Measurements from ENCODE around the gene C1QTNF1. TPM values are rescaled to one million over a fixed set of nuclear protein-coding genes. Genes with fewer than 3 reads are reported as not detected.

The C1QTNF1 gene
- total and polyA plus RNA-seq, 8 donors, result 5.3 to 31.2 (median 8.4) TPM

GRCh38 chr17:79033741-79034501, 10.0 kb downstream of the C1QTNF1 start:
- FAIRE-seq, result no peak
- H3K27ac ChIP-seq, result no peak overlapping the region
- no peaks in the 10 kb centered on the region for H3K9me3 ChIP-seq
- TF ChIP-seq CTCF (IDR thresholded peaks at IDR 0.05), result no peak
- peak in 1 of 6 donors; percentile 51 for DNase-seq
- H3K4me1 ChIP-seq, result no peaks in the 10 kb centered on the region
- H3K36me3 ChIP-seq, result no peaks in the 10 kb centered on the region
- peak in 2 of 4 donors; percentile 25 to 48 for ATAC-seq
- WGBS, 2 donors, result 54 to 63% methylated on average over 25 to 28 of the region's 28 CpGs
- intact Hi-C loops (cut with DNase I), result no loop called here
- no peak overlapping the region for H3K4me3 ChIP-seq
- H3K27me3 ChIP-seq, result no peaks in the 10 kb centered on the region

DNA sequence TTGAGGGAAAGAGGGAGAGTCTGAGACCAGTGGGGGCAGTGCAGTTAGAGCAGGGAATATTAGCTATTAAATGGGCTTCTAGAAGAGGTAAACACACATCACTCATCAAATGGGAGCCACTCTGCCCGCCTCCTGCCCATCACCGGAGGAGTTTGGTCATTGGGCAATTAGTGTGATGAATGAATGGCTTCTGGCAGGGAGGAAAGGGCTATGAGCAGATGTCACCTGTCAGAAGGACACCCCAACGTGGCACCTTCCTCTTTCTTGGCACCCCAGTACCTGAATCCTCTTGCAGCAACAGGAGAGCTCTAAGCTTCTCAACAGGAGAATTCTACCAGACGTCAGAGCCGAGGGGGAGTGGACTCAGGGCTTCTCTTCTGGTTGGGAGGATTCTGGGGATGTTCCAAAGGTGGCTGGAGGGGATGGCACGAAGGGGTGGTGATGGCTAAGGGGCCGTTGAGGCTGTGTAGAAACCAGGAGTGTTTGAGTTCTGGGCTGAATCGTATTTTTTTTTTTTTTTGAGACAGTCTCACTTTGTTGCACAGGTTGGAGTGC, 11.0 kb downstream of the C1QTNF1 start:
- peak in 1 of 6 donors; percentile 18 for DNase-seq
- FAIRE-seq, result no peak
- TF ChIP-seq CTCF (IDR thresholded peaks at IDR 0.05), result no peak
- Histone ChIP-seq H3K27me3 (no peaks in the 10 kb centered on the region), H3K9me3 (no peaks in the 10 kb centered on the region), H3K27ac (no peak overlapping the region), H3K4me1 (no peaks in the 10 kb centered on the region), H3K36me3 (no peaks in the 10 kb centered on the region), H3K4me3 (no peak overlapping the region)
- ATAC-seq, result no peak
- 68 to 79% methylated on average over 8 of the region's 8 CpGs for WGBS, 2 donors
- intact Hi-C loops (cut with DNase I), result no loop called here

GRCh38 chr17:79035686-79036085, 11.7 kb downstream of the C1QTNF1 start:
- Histone ChIP-seq H3K9me3 (no peaks in the 10 kb centered on the region), H3K36me3 (no peaks in the 10 kb centered on the region), H3K27ac (no peak overlapping the region), H3K27me3 (no peaks in the 10 kb centered on the region), H3K4me1 (no peaks in the 10 kb centered on the region), H3K4me3 (no peak overlapping the region)
- ATAC-seq (no peak), DNase-seq (peak in 1 of 6 donors; percentile 18), FAIRE-seq (no peak)
- intact Hi-C loops (cut with DNase I), result no loop called here
- 89 to 94% methylated on average over 6 of the region's 6 CpGs for WGBS, 2 donors
- no peak for TF ChIP-seq CTCF (IDR thresholded peaks at IDR 0.05)

DNA sequence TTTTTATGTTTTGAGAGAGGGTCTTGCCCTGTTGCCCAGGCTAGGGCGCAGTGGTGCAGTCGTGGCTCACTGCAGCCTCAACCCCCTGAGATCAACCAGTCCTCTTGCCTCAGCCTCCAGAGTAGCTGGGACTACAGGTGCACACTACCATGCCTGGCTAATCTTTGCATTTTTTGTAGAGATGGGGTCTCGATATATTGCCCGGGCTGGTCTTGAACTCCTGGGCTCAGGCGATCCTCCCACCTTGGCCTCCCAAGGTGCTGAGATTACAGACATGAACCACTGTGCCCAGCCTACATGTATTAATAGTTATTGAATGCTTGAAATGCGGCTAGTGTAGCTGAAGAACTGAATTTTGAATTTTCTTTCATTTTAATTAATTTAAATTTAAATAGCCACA, 12.2 kb downstream of the C1QTNF1 start:
- Histone ChIP-seq H3K36me3 (no peaks in the 10 kb centered on the region), H3K27ac (no peak overlapping the region), H3K4me1 (no peaks in the 10 kb centered on the region), H3K27me3 (no peaks in the 10 kb centered on the region), H3K4me3 (no peak overlapping the region), H3K9me3 (no peaks in the 10 kb centered on the region)
- ATAC-seq, result no peak
- WGBS, 2 donors, result 88 to 90% methylated on average over 6 of the region's 6 CpGs
- FAIRE-seq, result no peak
- intact Hi-C loops (cut with DNase I), result no loop called here
- DNase-seq, result peak in 1 of 6 donors; percentile 25
- no peak for TF ChIP-seq CTCF (IDR thresholded peaks at IDR 0.05)

DNA sequence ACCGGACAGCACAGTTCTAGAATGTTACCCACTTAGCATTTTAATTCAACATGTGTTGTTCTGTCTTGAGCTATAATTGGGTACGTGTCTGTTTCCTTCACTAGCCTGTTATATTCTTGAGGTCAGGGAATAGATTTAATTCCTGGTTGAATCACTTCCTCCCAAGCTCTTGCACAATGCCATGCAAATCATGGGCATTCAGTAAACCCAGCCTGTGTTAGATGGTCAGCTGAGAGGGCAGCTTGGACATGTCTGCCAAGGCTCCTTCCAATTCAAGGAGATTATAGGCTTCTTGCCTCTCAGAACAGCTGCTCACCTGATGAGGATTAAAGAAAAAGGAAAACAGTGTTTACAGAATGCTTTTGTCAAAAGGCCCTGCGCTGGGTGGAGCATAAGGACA, 12.6 kb downstream of the C1QTNF1 start:
- ATAC-seq (peak in 3 of 4 donors; percentile 50 to 73 (median 72)), FAIRE-seq (no peak), DNase-seq (no peak)
- no peak overlapping the region for H3K4me3 ChIP-seq
- no peak overlapping the region for H3K27ac ChIP-seq
- no peak for TF ChIP-seq CTCF (IDR thresholded peaks at IDR 0.05)
- intact Hi-C loops (cut with DNase I), result no loop called here
- no peaks in the 10 kb centered on the region for H3K9me3 ChIP-seq
- no peaks in the 10 kb centered on the region for H3K4me1 ChIP-seq
- WGBS, 2 donors, result 77 to 89% methylated on average over 3 of the region's 3 CpGs
- H3K36me3 ChIP-seq, result no peaks in the 10 kb centered on the region
- H3K27me3 ChIP-seq, result no peaks in the 10 kb centered on the region
